HepG2 (cell line): ENCODE results near the gene PID1.

Experiments
- EZH2 ChIP-seq: conservative IDR thresholded peaks from 2 replicates; pipeline ENCODE4 v1.6.1; 2012; ENCODE audit warnings: mild to moderate bottlenecking, low read depth, low read length, moderate library complexity
- NR2C2 ChIP-seq: sonication (generic); formaldehyde crosslinking; IDR thresholded peaks from 2 replicates; pipeline ENCODE4 v1.4.0; 2020; ENCODE audit warnings: missing genetic modification reagents, mild to moderate bottlenecking, moderate library complexity, borderline replicate concordance
- PHF5A ChIP-seq: IDR thresholded peaks from one replicate; pipeline ENCODE4 v1.6.1; 2018; ENCODE audit warnings: low read depth, missing genetic modification reagents; ENCODE audit not compliant: unreplicated experiment
- POLR2A ChIP-seq, 2 experiments: IDR thresholded peaks; 2 replicates each; pipeline ENCODE4 v1.6.1; 2011; ENCODE audit warnings: low read depth in 2 of 2, low read length in 2 of 2, mild to moderate bottlenecking in 1 of 2, moderate library complexity in 1 of 2; ENCODE audit not compliant: insufficient read depth in 1 of 2
- ZNF121 ChIP-seq: sonication (generic); formaldehyde crosslinking; IDR thresholded peaks from 2 replicates; pipeline ENCODE4 v1.5.0; 2020; ENCODE audit warnings: mild to moderate bottlenecking, missing genetic modification reagents
- ZNF547 ChIP-seq: sonication (generic); formaldehyde crosslinking; IDR thresholded peaks from 2 replicates; pipeline ENCODE4 v1.5.1; 2020; ENCODE audit warnings: mild to moderate bottlenecking, missing genetic modification reagents
- ZNF768 ChIP-seq: sonication (generic); formaldehyde crosslinking; IDR thresholded peaks from 2 replicates; pipeline ENCODE4 v1.4.0; 2020; ENCODE audit warnings: missing genetic modification reagents
- ZSCAN29 ChIP-seq: sonication (generic); formaldehyde crosslinking; conservative IDR thresholded peaks from 2 replicates; pipeline ENCODE4 v1.4.0; 2020; ENCODE audit warnings: mild to moderate bottlenecking, missing genetic modification reagents
- TF ChIP-seq, protein P1 (sequence below): sonication (generic); formaldehyde crosslinking; IDR thresholded peaks from 2 replicates; pipeline ENCODE4 v1.4.0; 2020; ENCODE audit warnings: missing genetic modification reagents

GRCh38 chr2:229221641-229222040, 49.4 kb downstream of the PID1 start:
- TF ChIP-seq, protein P1, sequence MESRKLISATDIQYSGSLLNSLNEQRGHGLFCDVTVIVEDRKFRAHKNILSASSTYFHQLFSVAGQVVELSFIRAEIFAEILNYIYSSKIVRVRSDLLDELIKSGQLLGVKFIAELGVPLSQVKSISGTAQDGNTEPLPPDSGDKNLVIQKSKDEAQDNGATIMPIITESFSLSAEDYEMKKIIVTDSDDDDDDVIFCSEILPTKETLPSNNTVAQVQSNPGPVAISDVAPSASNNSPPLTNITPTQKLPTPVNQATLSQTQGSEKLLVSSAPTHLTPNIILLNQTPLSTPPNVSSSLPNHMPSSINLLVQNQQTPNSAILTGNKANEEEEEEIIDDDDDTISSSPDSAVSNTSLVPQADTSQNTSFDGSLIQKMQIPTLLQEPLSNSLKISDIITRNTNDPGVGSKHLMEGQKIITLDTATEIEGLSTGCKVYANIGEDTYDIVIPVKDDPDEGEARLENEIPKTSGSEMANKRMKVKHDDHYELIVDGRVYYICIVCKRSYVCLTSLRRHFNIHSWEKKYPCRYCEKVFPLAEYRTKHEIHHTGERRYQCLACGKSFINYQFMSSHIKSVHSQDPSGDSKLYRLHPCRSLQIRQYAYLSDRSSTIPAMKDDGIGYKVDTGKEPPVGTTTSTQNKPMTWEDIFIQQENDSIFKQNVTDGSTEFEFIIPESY (CRISPR knock-in tag) = no peak
- TF ChIP-seq EZH2 (no peak), ZNF121 (CRISPR knock-in tag) (no peak), ZNF547 (CRISPR knock-in tag) (no peak), ZSCAN29 (CRISPR knock-in tag) (no peak), ZNF768 (CRISPR knock-in tag) (no peak), PHF5A (CRISPR knock-in tag) (no peak), NR2C2 (no peak), POLR2A (IDR thresholded peaks at IDR 0.05; ENCODE audit: insufficient read depth in 1 of 2, low read depth in 2 of 2, low read length in 2 of 2) (no peak)
